Lower leg skin (tissue), 3 donors: Measurements from ENCODE around the gene PLA2G12B.

ENCODE experiments used
- POLR2A ChIP-seq, 2 donors: fragments of 450-650 bp; IDR thresholded peaks; one replicate each; pipeline ENCODE4 v1.6.1; 2016 to 2017; ENCODE audit warnings: antibody characterized with exemption in 2 of 2, mild to moderate bottlenecking in 1 of 2, moderate library complexity in 1 of 2
- TF ChIP-seq, protein P1 (sequence below), 3 donors: fragments of 450-650 bp; IDR thresholded peaks; one replicate each; pipeline ENCODE4 v1.5.1; 2016; ENCODE audit warnings: antibody characterized with exemption in 3 of 3, mild to moderate bottlenecking in 3 of 3, moderate library complexity in 2 of 3

DNA sequence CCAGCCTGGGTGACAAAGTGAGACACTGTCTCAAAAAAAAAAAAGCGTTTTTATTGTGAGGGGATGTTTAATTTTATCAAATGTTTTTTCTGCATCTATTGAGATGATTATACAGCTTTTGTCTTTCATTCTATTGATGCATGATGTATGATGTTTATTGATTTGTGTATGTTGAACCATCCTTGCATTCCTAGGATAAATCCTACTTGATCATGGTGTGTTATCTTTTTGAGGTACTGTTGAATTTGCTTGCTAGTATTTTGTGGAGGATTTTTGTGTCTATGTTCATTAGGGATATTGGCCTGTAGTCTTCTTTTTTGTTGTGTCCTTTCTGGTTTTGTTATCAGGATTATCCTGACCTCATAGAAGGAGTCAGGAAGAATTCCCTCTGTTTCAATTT is 22.3 kb upstream of the PLA2G12B start:
- TF ChIP-seq, protein P1, sequence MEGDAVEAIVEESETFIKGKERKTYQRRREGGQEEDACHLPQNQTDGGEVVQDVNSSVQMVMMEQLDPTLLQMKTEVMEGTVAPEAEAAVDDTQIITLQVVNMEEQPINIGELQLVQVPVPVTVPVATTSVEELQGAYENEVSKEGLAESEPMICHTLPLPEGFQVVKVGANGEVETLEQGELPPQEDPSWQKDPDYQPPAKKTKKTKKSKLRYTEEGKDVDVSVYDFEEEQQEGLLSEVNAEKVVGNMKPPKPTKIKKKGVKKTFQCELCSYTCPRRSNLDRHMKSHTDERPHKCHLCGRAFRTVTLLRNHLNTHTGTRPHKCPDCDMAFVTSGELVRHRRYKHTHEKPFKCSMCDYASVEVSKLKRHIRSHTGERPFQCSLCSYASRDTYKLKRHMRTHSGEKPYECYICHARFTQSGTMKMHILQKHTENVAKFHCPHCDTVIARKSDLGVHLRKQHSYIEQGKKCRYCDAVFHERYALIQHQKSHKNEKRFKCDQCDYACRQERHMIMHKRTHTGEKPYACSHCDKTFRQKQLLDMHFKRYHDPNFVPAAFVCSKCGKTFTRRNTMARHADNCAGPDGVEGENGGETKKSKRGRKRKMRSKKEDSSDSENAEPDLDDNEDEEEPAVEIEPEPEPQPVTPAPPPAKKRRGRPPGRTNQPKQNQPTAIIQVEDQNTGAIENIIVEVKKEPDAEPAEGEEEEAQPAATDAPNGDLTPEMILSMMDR (IDR thresholded peaks at IDR 0.05), result no peak
- TF ChIP-seq POLR2A (IDR thresholded peaks at IDR 0.05), result no peak
